BLaER1 (cell line): ENCODE data around the gene LCN6.

Experiments used
- H3K27ac ChIP-seq: shearing (Covaris generic); formaldehyde crosslinking; 2 replicates; pipeline ENCODE4 v1.8.1; 2022
- H3K27me3 ChIP-seq: shearing (Covaris generic); formaldehyde crosslinking; 2 replicates; pipeline ENCODE4 v1.8.1; 2022
- H3K36me3 ChIP-seq: shearing (Covaris generic); formaldehyde crosslinking; 2 replicates; pipeline ENCODE4 v1.8.1; 2022
- H3K4me1 ChIP-seq: shearing (Covaris generic); formaldehyde crosslinking; 2 replicates; pipeline ENCODE4 v1.8.1; 2022
- H3K4me2 ChIP-seq: shearing (Covaris generic); formaldehyde crosslinking; 2 replicates; pipeline ENCODE4 v1.8.1; 2022
- H3K4me3 ChIP-seq: shearing (Covaris generic); formaldehyde crosslinking; 2 replicates; pipeline ENCODE4 v1.8.1; 2022
- H3K9ac ChIP-seq: shearing (Covaris generic); formaldehyde crosslinking; 2 replicates; pipeline ENCODE4 v1.8.1; 2022
- H3K9me3 ChIP-seq: shearing (Covaris generic); formaldehyde crosslinking; 2 replicates; pipeline ENCODE4 v1.8.1; 2022
- H4K20me1 ChIP-seq: shearing (Covaris generic); formaldehyde crosslinking; 2 replicates; pipeline ENCODE4 v1.8.1; 2022
- Cebpa-rat ChIP-seq: shearing (Covaris generic); IDR thresholded peaks from 2 replicates; pipeline ENCODE4 v1.8.1; 2022

Gene LCN6

DNA sequence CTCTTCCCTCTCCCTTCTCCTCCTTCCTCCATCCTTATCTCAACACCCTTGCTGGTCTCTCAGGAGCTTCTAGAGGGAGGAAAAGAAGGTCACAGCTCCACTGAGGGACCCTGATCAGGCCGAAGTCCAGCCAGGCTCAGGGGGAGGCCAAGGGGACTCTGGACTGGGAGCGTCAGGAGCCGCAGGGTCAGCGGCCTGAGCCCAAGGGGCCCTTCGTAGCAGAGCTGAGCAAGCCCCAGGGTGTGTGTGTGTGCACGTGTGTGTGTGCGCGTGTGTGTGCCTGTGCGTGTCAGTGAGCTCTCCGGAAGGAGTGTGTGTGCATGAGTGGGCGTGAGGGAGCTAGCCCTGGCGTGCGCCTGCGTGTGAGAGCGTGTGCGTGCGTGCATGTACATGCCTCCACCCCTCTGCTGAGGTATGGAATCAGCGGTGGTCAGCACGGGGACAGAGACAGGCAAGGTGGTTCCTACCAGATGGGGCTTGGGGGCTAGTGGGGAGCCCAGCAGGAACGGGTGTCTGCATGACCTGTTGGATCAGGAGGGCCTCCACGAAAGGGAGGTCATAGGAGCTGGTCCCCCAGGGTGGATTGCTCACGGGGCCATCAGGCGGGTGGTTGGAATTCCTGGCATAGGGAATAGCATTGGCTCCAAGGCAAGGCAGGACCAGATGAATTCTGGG is 51.0 kb downstream of the LCN6 start:
- Histone ChIP-seq H3K4me1 (peaks cover 82% of the 10 kb centered on the region), H3K27ac (peak overlapping the region; percentile 40), H3K9ac (peak overlapping the region; percentile 2; the same call in 1 of the 2 replicates), H3K4me2 (peak overlapping the region; percentile 90), H3K27me3 (no peaks in the 10 kb centered on the region), H3K36me3 (no peaks in the 10 kb centered on the region), H3K4me3 (no peak overlapping the region), H3K9me3 (no peaks in the 10 kb centered on the region), H4K20me1 (no peaks in the 10 kb centered on the region)
- no peak for TF ChIP-seq Cebpa-rat

DNA sequence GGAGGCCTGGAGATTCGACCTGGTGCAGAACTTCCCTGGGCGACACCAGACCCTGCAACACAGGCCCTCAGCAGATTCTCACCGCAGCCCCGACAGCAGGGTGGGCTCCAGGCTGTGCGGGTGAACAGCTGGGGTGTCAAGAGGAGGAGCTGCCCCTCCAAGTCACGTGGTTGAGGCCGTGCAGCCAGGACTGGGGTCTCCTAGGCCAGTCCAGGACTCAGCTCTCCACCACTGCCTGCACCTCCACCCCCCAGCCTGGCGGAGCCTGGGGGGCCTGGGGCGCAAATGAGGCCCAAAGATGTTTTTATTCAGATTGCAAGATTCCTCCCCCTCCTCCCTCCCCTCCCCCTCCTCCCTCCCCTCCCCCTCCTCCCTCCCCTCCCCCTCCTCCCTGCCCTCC is 51.8 kb downstream of the LCN6 start:
- H3K4me1 ChIP-seq = peaks cover 81% of the 10 kb centered on the region
- H3K27me3 ChIP-seq = no peaks in the 10 kb centered on the region
- TF ChIP-seq Cebpa-rat = no peak
- no peak overlapping the region for H3K4me3 ChIP-seq
- no peaks in the 10 kb centered on the region for H4K20me1 ChIP-seq
- peak overlapping the region; percentile 78 for H3K4me2 ChIP-seq
- H3K36me3 ChIP-seq = no peaks in the 10 kb centered on the region
- no peak overlapping the region for H3K9ac ChIP-seq
- peak overlapping the region; percentile 11; the same call in 1 of the 2 replicates for H3K27ac ChIP-seq
- H3K9me3 ChIP-seq = no peaks in the 10 kb centered on the region

DNA sequence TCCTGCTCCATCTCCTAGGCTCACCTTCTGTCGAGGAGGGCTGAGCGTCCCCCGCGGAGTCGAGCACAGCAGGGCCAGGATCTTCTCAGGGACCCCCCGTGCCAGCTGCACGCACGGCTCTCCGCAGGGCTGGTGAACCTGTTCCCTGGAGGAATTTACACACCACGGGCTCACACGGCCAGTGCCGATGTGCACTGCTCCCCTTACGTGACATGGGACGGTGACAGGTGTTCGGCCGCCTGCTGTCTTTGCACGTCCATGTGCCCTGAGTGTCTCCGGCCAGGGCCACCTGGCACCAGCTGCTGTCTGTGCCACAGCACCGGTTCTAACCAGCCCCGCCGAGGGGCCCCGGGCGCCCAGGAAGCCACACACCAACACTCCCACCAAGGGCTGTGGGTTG is 52.4 kb downstream of the LCN6 start:
- Histone ChIP-seq H3K9ac (no peak overlapping the region), H3K27ac (peak overlapping the region; percentile 11; the same call in 1 of the 2 replicates), H3K9me3 (no peaks in the 10 kb centered on the region), H3K27me3 (no peaks in the 10 kb centered on the region), H3K4me3 (no peak overlapping the region; the same call in 1 of the 2 replicates), H3K4me2 (peak overlapping the region; percentile 78), H3K36me3 (no peaks in the 10 kb centered on the region), H3K4me1 (peaks cover 81% of the 10 kb centered on the region), H4K20me1 (no peaks in the 10 kb centered on the region)
- TF ChIP-seq Cebpa-rat = no peak

DNA sequence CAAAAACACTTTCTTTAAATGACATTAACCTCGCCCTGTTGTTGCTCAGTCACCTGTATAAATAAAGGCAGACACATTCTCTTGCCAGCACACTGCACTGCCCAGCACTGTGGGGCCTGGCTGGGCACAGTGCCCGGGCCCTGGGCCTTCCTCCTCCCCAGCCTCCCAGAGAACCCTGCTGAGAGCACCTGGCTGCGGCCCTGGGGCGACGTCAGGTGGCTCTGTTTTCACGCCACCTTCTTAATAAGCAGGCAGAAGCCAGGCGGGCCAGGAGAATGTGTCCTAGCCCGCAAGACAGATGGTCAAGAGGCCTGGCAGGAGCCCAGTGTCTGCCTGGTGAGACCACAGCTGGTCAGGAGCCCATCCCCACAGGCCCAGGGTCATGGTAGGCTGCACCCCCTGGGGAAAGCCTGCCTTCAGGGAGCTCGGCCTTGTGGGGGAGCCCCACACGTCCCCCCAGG is 52.9 kb downstream of the LCN6 start:
- H3K9ac ChIP-seq = no peak overlapping the region
- 0 out of 2 replicates have a peak overlapping the region, but pooled peaks have one; percentile 11 for H3K27ac ChIP-seq
- peak overlapping the region; percentile 78 for H3K4me2 ChIP-seq
- no peaks in the 10 kb centered on the region for H3K36me3 ChIP-seq
- H3K27me3 ChIP-seq = no peaks in the 10 kb centered on the region
- H3K4me3 ChIP-seq = no peak overlapping the region; the same call in 1 of the 2 replicates
- no peak for TF ChIP-seq Cebpa-rat
- H4K20me1 ChIP-seq = no peaks in the 10 kb centered on the region
- H3K4me1 ChIP-seq = peaks cover 81% of the 10 kb centered on the region
- no peaks in the 10 kb centered on the region for H3K9me3 ChIP-seq

DNA sequence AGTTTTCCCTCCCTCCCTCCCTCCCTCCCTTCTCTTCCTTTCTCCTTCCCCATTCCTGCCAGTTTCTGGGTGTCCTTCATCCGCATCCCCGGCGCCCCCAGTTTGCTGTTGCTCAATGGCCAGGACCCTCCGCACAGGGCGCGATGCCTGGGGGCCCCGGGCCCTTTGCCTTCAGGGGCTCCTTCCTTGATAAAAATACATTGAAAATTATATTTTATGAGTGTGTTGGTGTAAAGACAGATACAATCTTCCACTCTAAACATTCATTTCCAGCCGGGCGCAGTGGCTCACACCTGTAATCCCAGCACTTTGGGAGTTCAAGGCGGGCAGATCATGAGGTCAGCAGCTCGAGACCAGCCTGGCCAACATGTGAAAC is 53.5 kb downstream of the LCN6 start:
- no peaks in the 10 kb centered on the region for H3K9me3 ChIP-seq
- H3K27ac ChIP-seq = no peak overlapping the region
- H3K4me2 ChIP-seq = peak overlapping the region; percentile 78
- H4K20me1 ChIP-seq = no peaks in the 10 kb centered on the region
- no peaks in the 10 kb centered on the region for H3K27me3 ChIP-seq
- H3K4me1 ChIP-seq = peaks cover 81% of the 10 kb centered on the region
- H3K9ac ChIP-seq = no peak overlapping the region
- no peaks in the 10 kb centered on the region for H3K36me3 ChIP-seq
- TF ChIP-seq Cebpa-rat = no peak
- no peak overlapping the region for H3K4me3 ChIP-seq

DNA sequence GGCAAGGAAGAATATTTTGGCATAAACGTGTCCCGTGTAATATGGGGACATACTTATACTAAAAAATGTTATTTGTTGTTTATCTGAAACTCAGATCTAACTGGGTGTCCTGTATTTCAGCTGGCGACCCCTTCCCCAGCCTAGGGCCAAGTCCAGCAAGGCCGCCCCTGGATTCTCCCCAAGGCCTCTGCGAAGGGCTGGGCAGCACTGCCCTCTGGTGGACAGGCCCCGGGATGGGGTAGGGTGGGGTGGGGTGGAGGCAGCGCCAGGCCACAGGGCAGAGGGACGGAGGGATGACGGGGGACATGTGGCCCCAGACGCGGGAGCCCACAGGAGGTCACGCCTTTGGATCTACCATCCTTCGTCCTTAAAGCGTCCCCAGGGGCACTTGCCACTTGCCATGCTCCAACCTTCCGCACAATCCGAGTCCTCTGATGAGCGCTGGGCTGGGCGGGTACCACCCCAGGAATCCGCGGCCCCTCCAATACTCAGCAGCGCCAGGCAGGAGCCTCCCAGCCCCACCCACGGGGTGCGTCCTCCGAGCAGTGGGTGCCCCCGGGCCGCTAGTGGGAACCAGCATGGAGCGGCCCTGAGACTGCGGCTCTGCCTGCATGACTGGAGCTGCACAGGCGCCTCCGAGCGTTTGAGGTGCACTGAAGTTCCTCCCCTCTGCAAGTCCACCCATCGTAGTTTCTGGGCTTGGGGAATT is 54.0 kb downstream of the LCN6 start:
- Histone ChIP-seq H4K20me1 (no peaks in the 10 kb centered on the region), H3K4me1 (peaks cover 81% of the 10 kb centered on the region), H3K4me3 (no peak overlapping the region), H3K27me3 (no peaks in the 10 kb centered on the region), H3K27ac (no peak overlapping the region), H3K9ac (no peak overlapping the region), H3K36me3 (no peaks in the 10 kb centered on the region), H3K9me3 (no peaks in the 10 kb centered on the region), H3K4me2 (peak overlapping the region; percentile 42; the same call in 1 of the 2 replicates)
- TF ChIP-seq Cebpa-rat = no peak
